SK-N-SH treated with all-trans-retinoic acid at 6 μM for 48 hours (cell line): ENCODE data around the gene RENBP.

Source experiments
- ATAC-seq: fragments of 200-7000 bp; cut with Tn5 transposase; 3 replicates; pipeline ENCODE4 v1.9.1; 2020; ENCODE audit warnings: mild to moderate bottlenecking, moderate library complexity
- ARNTL ChIP-seq: fragments of 450-650 bp; formaldehyde crosslinking; IDR thresholded peaks from 2 replicates; pipeline ENCODE4 v1.5.0; 2020; ENCODE audit warnings: low read depth, mild to moderate bottlenecking, moderate library complexity, borderline replicate concordance
- ESRRG ChIP-seq: fragments of 250-450 bp; sonication (Bioruptor Pico); IDR thresholded peaks from 2 replicates; pipeline ENCODE4 v1.6.1; 2021; ENCODE audit warnings: mild to moderate bottlenecking
- GLIS3 ChIP-seq: fragments of 250-450 bp; sonication (Bioruptor Pico); IDR thresholded peaks from 2 replicates; pipeline ENCODE4 v1.5.0; 2020; ENCODE audit warnings: mild to moderate bottlenecking, moderate library complexity
- ISL1 ChIP-seq: fragments of 250-450 bp; sonication (Bioruptor Pico); IDR thresholded peaks from 2 replicates; pipeline ENCODE4 v2.1.2; 2022; ENCODE audit warnings: mild to moderate bottlenecking, moderate library complexity
- OSR1 ChIP-seq: fragments of 250-450 bp; sonication (Bioruptor Pico); IDR thresholded peaks from 2 replicates; pipeline ENCODE4 v1.8.0; 2022; ENCODE audit warnings: moderate library complexity, mild to moderate bottlenecking, inconsistent platforms
- PPARA ChIP-seq: fragments of 250-450 bp; sonication (Bioruptor Pico); IDR thresholded peaks from 2 replicates; pipeline ENCODE4 v1.5.0; 2020; ENCODE audit warnings: mild to moderate bottlenecking, borderline replicate concordance
- SNAI2 ChIP-seq: fragments of 250-450 bp; sonication (Bioruptor Pico); IDR thresholded peaks from 2 replicates; pipeline ENCODE4 v1.5.0; 2020; ENCODE audit warnings: mild to moderate bottlenecking, moderate library complexity
- TCF4 ChIP-seq: fragments of 250-450 bp; sonication (Bioruptor Pico); IDR thresholded peaks from 2 replicates; pipeline ENCODE4 v1.8.0; 2021; ENCODE audit warnings: mild to moderate bottlenecking, moderate library complexity, borderline replicate concordance
- TOX ChIP-seq: fragments of 250-450 bp; sonication (Bioruptor Pico); IDR thresholded peaks from 2 replicates; pipeline ENCODE4 v1.8.0; 2021; ENCODE audit warnings: mild to moderate bottlenecking, moderate library complexity, borderline replicate concordance
- ZFP30 ChIP-seq: fragments of 450-650 bp; formaldehyde crosslinking; IDR thresholded peaks from 2 replicates; pipeline ENCODE4 v1.5.0; 2022; ENCODE audit warnings: mild to moderate bottlenecking, moderate library complexity
- ZNF565 ChIP-seq: fragments of 450-650 bp; formaldehyde crosslinking; conservative IDR thresholded peaks from 2 replicates; pipeline ENCODE4 v1.5.0; 2020; ENCODE audit warnings: low read depth, mild to moderate bottlenecking, moderate library complexity
- ZNF8 ChIP-seq: fragments of 450-650 bp; formaldehyde crosslinking; IDR thresholded peaks from 2 replicates; pipeline ENCODE4 v1.5.0; 2020; ENCODE audit warnings: mild to moderate bottlenecking, moderate library complexity
- TF ChIP-seq, protein P1 (sequence below): fragments of 250-450 bp; sonication (Bioruptor Pico); IDR thresholded peaks from 2 replicates; pipeline ENCODE4 v1.8.0; 2021; ENCODE audit warnings: low read depth, mild to moderate bottlenecking, moderate library complexity, borderline replicate concordance
- TF ChIP-seq, protein P2 (sequence below): fragments of 250-450 bp; sonication (Bioruptor Pico); IDR thresholded peaks from 2 replicates; pipeline ENCODE4 v1.5.1; 2021; ENCODE audit warnings: mild to moderate bottlenecking, moderate library complexity
- TF ChIP-seq, protein P3 (sequence below): fragments of 250-450 bp; sonication (Bioruptor Pico); IDR thresholded peaks from 2 replicates; pipeline ENCODE4 v1.8.0; 2020; ENCODE audit warnings: mild to moderate bottlenecking, moderate library complexity, borderline replicate concordance
- TF ChIP-seq, protein P4 (sequence below): fragments of 250-450 bp; sonication (Bioruptor Pico); IDR thresholded peaks from 2 replicates; pipeline ENCODE4 v1.5.0; 2020; ENCODE audit warnings: mild to moderate bottlenecking, moderate library complexity

RENBP gene

DNA sequence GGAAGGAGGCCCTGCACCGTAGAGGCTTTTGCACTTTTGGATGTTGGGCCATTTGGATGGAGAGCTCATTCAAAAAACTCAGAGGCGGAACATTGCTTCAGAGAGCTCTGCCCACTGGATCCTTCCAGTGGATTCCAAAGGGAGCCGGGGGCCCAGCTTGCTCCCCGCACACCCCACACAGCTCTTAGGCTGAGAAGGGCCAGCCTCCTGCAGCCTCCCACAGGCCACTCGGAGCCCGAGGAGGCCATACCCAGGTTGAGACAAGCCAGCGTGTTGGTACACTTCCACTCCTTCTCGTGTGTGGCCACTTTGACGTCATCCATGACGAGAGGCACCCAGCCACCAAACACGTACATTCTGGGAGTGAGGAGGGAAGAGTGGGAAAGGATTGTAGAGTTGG lies 16.8 kb upstream of the RENBP start:
- TF ChIP-seq, protein P1, sequence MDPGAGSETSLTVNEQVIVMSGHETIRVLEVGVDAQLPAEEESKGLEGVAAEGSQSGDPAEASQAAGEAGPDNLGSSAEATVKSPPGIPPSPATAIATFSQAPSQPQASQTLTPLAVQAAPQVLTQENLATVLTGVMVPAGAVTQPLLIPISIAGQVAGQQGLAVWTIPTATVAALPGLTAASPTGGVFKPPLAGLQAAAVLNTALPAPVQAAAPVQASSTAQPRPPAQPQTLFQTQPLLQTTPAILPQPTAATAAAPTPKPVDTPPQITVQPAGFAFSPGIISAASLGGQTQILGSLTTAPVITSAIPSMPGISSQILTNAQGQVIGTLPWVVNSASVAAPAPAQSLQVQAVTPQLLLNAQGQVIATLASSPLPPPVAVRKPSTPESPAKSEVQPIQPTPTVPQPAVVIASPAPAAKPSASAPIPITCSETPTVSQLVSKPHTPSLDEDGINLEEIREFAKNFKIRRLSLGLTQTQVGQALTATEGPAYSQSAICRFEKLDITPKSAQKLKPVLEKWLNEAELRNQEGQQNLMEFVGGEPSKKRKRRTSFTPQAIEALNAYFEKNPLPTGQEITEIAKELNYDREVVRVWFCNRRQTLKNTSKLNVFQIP (CRISPR knock-in tag): no peak
- TF ChIP-seq ZNF565 (CRISPR knock-in tag): no peak
- no peak for TF ChIP-seq PPARA (CRISPR knock-in tag)
- TF ChIP-seq, protein P2, sequence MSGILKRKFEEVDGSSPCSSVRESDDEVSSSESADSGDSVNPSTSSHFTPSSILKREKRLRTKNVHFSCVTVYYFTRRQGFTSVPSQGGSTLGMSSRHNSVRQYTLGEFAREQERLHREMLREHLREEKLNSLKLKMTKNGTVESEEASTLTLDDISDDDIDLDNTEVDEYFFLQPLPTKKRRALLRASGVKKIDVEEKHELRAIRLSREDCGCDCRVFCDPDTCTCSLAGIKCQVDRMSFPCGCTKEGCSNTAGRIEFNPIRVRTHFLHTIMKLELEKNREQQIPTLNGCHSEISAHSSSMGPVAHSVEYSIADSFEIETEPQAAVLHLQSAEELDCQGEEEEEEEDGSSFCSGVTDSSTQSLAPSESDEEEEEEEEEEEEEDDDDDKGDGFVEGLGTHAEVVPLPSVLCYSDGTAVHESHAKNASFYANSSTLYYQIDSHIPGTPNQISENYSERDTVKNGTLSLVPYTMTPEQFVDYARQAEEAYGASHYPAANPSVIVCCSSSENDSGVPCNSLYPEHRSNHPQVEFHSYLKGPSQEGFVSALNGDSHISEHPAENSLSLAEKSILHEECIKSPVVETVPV (CRISPR knock-in tag): no peak
- no peak for TF ChIP-seq TCF4 (CRISPR knock-in tag)
- no peak for TF ChIP-seq ZNF8
- no peak for TF ChIP-seq ESRRG (CRISPR knock-in tag)
- TF ChIP-seq ISL1 (CRISPR knock-in tag): no peak
- TF ChIP-seq OSR1 (CRISPR knock-in tag): no peak
- no peak for ATAC-seq

DNA sequence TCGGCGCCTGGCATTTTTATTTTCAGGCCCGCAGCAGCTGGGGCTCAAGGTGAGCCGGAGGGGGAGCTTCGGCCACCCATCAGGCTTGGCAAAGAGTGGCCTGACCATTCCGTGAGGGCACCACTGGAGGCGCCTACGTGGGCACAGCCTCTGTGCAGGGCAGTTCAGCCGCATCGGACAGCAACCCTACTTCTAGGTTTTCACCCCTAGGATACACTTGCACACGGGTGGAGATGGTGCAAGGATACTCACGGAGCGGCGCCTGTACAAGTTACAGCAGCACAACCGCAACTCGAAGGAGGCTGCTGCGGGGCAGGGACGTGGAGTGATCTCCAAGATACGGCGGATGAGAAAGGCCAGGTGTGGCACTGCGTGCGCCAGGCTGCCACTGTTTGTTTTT lies 16.3 kb upstream of the RENBP start:
- ATAC-seq: no peak
- TF ChIP-seq TOX: no peak
- TF ChIP-seq TCF4 (CRISPR knock-in tag): no peak
- no peak for TF ChIP-seq ARNTL (CRISPR knock-in tag)
- TF ChIP-seq, protein P1 (CRISPR knock-in tag): no peak
- no peak for TF ChIP-seq ZNF565 (CRISPR knock-in tag)
- TF ChIP-seq GLIS3 (CRISPR knock-in tag): no peak
- no peak for TF ChIP-seq ZFP30 (CRISPR knock-in tag)
- no peak for TF ChIP-seq SNAI2 (CRISPR knock-in tag)
- TF ChIP-seq, protein P3, sequence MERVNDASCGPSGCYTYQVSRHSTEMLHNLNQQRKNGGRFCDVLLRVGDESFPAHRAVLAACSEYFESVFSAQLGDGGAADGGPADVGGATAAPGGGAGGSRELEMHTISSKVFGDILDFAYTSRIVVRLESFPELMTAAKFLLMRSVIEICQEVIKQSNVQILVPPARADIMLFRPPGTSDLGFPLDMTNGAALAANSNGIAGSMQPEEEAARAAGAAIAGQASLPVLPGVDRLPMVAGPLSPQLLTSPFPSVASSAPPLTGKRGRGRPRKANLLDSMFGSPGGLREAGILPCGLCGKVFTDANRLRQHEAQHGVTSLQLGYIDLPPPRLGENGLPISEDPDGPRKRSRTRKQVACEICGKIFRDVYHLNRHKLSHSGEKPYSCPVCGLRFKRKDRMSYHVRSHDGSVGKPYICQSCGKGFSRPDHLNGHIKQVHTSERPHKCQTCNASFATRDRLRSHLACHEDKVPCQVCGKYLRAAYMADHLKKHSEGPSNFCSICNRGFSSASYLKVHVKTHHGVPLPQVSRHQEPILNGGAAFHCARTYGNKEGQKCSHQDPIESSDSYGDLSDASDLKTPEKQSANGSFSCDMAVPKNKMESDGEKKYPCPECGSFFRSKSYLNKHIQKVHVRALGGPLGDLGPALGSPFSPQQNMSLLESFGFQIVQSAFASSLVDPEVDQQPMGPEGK (CRISPR knock-in tag): no peak
- TF ChIP-seq ISL1 (CRISPR knock-in tag): no peak
- TF ChIP-seq, protein P4, sequence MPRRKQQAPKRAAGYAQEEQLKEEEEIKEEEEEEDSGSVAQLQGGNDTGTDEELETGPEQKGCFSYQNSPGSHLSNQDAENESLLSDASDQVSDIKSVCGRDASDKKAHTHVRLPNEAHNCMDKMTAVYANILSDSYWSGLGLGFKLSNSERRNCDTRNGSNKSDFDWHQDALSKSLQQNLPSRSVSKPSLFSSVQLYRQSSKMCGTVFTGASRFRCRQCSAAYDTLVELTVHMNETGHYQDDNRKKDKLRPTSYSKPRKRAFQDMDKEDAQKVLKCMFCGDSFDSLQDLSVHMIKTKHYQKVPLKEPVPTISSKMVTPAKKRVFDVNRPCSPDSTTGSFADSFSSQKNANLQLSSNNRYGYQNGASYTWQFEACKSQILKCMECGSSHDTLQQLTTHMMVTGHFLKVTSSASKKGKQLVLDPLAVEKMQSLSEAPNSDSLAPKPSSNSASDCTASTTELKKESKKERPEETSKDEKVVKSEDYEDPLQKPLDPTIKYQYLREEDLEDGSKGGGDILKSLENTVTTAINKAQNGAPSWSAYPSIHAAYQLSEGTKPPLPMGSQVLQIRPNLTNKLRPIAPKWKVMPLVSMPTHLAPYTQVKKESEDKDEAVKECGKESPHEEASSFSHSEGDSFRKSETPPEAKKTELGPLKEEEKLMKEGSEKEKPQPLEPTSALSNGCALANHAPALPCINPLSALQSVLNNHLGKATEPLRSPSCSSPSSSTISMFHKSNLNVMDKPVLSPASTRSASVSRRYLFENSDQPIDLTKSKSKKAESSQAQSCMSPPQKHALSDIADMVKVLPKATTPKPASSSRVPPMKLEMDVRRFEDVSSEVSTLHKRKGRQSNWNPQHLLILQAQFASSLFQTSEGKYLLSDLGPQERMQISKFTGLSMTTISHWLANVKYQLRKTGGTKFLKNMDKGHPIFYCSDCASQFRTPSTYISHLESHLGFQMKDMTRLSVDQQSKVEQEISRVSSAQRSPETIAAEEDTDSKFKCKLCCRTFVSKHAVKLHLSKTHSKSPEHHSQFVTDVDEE (CRISPR knock-in tag): no peak

DNA sequence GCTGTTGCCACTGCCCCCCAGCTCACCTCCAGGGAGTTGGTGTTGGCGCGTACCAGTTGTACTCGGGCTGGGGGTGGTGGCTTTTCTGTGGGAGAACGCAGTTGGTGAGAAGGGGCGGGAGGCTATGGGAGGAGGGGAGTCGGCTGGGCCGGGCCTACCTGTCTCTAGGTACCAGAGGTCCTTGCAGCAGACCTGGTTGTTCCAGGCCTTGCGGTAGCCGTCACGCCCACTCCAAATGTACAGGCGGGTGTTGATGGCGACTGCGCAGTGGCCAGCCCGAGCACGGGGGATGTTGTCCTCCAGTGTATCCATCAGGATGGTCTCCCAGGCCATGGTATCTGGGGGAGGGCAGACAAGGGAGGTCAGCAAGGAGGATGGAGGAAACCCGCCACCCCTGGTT lies 15.6 kb upstream of the RENBP start:
- ATAC-seq: no peak
- TF ChIP-seq TCF4 (CRISPR knock-in tag) (no peak), PPARA (CRISPR knock-in tag) (no peak), ESRRG (CRISPR knock-in tag) (no peak), ARNTL (CRISPR knock-in tag) (no peak), TOX (no peak)
- TF ChIP-seq, protein P2 (CRISPR knock-in tag): no peak
